ENCODE data around the gene PRELP.

GRCh38 chr1:203447151-203447550 lies 28.5 kb upstream of the PRELP start:
- TF ChIP-seq CTCF (IDR thresholded peaks at IDR 0.05): no peak
- no peak for TF ChIP-seq POLR2AphosphoS5 (IDR thresholded peaks at IDR 0.05; ENCODE audit: low read depth, low read length)
- no peak for TF ChIP-seq SIN3A (IDR thresholded peaks at IDR 0.05; ENCODE audit: borderline replicate concordance, insufficient read depth, low read depth, low read length)
